VCaP (cell line): ENCODE results near the gene CYP2C9.
"Not testable (repeated sequence)": the region's sequence is repeated elsewhere in the genome, so short reads cannot be mapped to it uniquely, and the experiment has no call there.

Experiments used
- H3K27ac ChIP-seq: fragments of 450-650 bp; 2 replicates; pipeline ENCODE4 v1.5.1; 2017
- TF ChIP-seq, protein P1 (sequence below): fragments of 450-650 bp; conservative IDR thresholded peaks from 2 replicates; pipeline ENCODE4 v1.5.1; 2017; ENCODE audit warnings: mild to moderate bottlenecking, moderate library complexity

Gene CYP2C9

DNA sequence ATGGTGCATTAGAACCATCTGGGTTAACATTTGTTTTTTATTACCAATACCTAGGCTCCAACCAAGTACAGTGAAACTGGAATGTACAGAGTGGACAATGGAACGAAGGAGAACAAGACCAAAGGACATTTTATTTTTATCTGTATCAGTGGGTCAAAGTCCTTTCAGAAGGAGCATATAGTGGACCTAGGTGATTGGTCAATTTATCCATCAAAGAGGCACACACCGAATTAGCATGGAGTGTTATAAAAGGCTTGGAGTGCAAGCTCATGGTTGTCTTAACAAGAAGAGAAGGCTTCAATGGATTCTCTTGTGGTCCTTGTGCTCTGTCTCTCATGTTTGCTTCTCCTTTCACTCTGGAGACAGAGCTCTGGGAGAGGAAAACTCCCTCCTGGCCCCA is at the start of gene CYP2C9:
Gene CYP2C9, plus strand, starts transcription at position 276 of the 400 bp plus-strand sequence. Its CDS starts 25 bp downstream, at position 301.
- TF ChIP-seq, protein P1, sequence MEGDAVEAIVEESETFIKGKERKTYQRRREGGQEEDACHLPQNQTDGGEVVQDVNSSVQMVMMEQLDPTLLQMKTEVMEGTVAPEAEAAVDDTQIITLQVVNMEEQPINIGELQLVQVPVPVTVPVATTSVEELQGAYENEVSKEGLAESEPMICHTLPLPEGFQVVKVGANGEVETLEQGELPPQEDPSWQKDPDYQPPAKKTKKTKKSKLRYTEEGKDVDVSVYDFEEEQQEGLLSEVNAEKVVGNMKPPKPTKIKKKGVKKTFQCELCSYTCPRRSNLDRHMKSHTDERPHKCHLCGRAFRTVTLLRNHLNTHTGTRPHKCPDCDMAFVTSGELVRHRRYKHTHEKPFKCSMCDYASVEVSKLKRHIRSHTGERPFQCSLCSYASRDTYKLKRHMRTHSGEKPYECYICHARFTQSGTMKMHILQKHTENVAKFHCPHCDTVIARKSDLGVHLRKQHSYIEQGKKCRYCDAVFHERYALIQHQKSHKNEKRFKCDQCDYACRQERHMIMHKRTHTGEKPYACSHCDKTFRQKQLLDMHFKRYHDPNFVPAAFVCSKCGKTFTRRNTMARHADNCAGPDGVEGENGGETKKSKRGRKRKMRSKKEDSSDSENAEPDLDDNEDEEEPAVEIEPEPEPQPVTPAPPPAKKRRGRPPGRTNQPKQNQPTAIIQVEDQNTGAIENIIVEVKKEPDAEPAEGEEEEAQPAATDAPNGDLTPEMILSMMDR = no peak

DNA sequence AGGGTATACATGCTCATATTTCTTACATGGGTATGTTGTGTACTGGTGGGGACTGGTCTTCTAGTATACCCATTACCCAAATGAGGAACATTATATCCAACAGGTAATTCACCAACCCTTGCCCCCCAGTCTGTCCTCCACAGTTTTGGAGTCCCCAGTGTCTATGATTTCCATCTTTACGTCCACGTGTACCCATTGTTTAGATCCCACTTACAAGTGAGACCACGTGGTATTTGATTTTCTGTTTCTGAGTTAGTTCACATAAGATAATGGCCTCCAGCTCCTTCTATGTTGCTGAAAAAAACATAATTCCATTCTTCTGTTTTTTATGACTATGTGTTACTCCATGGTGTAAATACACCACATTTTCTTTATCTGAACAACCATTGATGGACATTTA is 49.3 kb upstream of the CYP2C9 start:
- TF ChIP-seq, protein P1 = no peak
- H3K27ac ChIP-seq = no peak overlapping the region

More for the DNA sequence above, at the start of gene CYP2C9:
- no peak within 1 kb of the TSS for H3K27ac ChIP-seq

DNA sequence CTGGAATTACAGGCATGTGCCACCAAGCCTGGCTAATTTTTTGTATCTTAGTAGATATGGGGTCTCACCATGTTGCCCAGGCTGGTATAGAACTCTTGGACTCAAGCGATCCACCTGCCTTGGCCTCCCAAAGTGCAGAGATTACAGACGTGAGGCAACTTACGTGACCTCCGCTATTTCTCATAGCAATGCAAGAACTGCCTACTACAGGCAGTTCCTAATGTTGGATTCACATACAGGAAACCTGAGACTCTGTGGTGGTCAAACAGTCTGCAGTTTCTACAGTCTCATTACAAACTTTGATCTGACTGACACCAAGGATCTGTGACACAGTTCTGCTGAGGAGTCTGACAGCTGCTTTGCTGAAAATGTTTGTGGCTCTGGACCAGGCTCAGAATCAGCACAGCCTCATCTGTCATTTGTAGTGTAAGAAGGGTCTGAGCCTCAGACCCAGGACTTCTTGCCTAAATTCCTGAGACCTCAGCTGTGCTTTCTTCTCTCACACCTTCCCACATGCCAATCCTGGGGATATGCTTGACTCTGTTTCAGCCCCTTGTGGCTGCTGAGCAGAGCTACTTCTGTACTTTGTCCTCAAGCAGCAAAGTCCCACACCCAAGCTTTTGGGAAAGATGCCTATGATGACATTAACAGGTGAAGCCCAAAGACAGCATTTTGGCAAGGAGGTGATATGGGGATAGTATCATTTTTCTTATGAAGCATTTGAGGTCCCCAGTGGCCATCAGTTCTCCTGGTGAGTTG is 48.0 kb upstream of the CYP2C9 start:
- H3K27ac ChIP-seq = no peak overlapping the region
- TF ChIP-seq, protein P1 = no peak

DNA sequence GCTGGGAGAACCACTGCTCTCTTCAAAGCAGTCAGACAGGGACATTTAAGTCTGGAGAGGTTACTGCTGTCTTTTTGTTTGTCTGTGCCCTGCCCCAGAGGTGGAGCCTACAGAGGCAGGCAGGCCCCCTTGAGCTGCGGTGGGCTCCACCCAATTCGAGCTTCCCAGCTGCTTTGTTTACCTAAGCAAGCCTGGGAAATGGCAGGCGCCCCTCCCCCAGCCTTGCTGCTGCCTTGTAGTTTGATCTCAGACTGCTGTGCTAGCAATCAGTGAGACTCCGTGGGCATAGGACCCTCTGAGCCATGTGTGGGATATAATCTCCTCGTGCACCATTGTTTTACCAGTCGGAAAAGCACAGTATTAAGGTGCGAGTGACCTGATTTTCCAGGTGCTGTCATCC is 40.0 kb upstream of the CYP2C9 start:
- H3K27ac ChIP-seq = not testable (repeated sequence)

DNA sequence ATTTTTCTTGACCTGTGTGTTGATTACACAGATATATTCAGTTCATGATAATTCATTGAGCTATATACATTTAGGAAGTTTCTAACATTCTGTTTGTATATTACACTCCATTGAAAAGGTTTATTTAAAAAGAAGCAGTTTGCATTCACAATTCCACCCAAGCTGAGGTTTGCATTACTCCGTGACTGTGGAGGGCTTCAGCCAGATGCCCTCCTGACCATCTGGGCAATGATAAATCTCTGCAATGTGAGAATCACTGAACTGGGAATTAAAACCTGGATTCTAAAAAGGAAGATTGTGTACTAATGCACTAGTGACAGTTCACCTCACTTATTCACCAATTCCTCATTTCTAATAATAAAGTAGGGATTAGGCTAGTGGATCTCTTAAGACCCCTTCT is 36.4 kb upstream of the CYP2C9 start:
- H3K27ac ChIP-seq = no peak overlapping the region
- TF ChIP-seq, protein P1 = no peak

DNA sequence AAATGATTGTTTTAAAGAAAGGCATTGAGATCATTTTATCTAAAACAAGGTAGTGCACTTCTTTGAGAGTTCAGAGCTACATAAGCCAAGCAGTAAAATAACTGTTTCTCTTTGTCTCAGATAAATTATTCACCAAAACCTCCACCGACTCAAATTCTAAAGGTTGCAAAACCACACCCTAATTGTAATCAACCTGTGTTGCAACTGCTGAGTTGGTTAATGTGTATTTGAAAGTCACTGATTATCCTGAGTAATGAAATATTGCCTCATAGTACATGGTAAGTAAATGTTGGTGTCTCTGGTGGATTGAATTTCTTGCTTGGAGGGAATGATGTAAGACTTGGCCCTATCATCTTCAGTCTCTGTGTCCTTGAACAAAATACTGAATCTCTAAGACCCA is 35.9 kb upstream of the CYP2C9 start:
- TF ChIP-seq, protein P1 = no peak
- no peak overlapping the region for H3K27ac ChIP-seq

DNA sequence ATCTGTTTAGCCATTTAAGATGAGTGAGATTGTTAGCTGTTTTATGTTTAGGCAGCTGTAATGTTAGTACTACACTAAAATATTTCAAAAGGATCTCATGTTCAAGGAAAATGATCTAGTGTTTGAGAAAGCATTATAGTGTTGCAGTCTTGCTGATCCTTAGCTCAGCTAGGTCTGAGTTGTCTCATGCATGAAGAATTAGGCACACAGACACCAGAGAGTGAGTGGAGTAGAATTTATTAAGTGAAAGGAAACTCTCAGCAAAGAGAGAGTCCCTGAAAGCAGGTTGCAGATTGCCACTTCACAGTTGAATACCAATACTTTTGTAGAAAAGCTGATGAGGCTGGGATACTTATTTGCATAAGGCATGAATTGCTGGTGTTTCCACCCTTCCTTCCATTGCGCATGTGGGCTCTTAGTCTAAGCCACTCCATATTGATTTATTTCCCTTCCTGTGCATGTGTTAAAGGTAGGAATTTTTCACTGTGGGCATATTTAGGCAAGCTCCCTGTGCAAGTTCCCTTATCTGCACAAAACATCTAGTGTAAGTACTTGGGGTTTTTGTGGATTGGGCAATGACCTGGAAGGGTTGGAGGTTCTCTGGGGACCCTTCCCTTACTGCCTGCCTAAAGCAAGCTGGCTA is 33.8 kb upstream of the CYP2C9 start:
- H3K27ac ChIP-seq = not testable (repeated sequence)

DNA sequence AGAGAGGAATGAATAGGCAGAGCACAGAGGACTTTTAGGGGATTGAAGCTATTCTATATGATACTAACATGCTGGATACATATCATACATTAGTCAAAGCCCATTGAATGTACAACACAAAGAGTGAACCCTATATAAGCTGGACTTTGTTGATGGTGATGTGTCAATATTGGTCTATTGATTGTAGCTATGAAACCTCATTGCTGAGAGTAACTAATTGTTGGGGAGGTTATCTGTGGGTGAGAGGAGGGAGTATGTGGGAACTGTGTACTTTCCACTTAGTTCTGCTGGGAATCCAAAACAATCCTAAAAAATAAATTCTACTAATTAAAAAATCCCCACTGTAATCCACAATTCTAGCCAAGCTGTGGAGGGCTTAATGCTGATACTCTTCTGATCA is 22.0 kb upstream of the CYP2C9 start:
- TF ChIP-seq, protein P1 = no peak
- H3K27ac ChIP-seq = no peak overlapping the region
